Skeletal muscle satellite cell (primary cell): ENCODE results near the gene SCAND1.

ENCODE experiments used
- H3K27me3 ChIP-seq: 2 replicates; pipeline ENCODE4 v1.7.0; 2013; ENCODE audit warnings: low read length; ENCODE audit not compliant: control insufficient read depth, insufficient read depth
- H3K36me3 ChIP-seq: 2 replicates; pipeline ENCODE4 v1.7.0; 2013; ENCODE audit warnings: mild to moderate bottlenecking, control low read depth, low read length; ENCODE audit not compliant: insufficient read depth
- H3K4me1 ChIP-seq: 2 replicates; pipeline ENCODE4 v1.7.0; 2013; ENCODE audit warnings: low read length; ENCODE audit not compliant: control insufficient read depth, insufficient read depth
- H3K4me2 ChIP-seq: 2 replicates; pipeline ENCODE4 v1.7.0; 2013; ENCODE audit warnings: mild to moderate bottlenecking, low read length
- H3K4me3 ChIP-seq: 2 replicates; pipeline ENCODE4 v1.7.0; 2013; ENCODE audit warnings: low read length
- H3K9ac ChIP-seq: 2 replicates; pipeline ENCODE4 v1.7.0; 2013; ENCODE audit warnings: mild to moderate bottlenecking, low read depth, low read length, moderate library complexity
- H3K9me3 ChIP-seq: replicated peaks from 2 replicates; pipeline ENCODE4 v1.7.0; 2013; ENCODE audit warnings: mild to moderate bottlenecking, control low read depth, low read length

SCAND1 gene

GRCh38 chr20:35934050-35934449 lies 20.3 kb downstream of the SCAND1 start:
- Histone ChIP-seq H3K4me2 (no peak overlapping the region), H3K9me3 (no peaks in the 10 kb centered on the region), H3K36me3 (peaks cover 22% of the 10 kb centered on the region), H3K9ac (no peak overlapping the region), H3K27me3 (no peaks in the 10 kb centered on the region), H3K4me1 (peaks cover 7% of the 10 kb centered on the region), H3K4me3 (no peak overlapping the region)

GRCh38 chr20:35929301-35929700 lies 25.0 kb downstream of the SCAND1 start:
- no peaks in the 10 kb centered on the region for H3K4me1 ChIP-seq
- no peaks in the 10 kb centered on the region for H3K27me3 ChIP-seq
- H3K4me2 ChIP-seq = no peak overlapping the region
- H3K4me3 ChIP-seq = no peak overlapping the region
- H3K9me3 ChIP-seq = no peaks in the 10 kb centered on the region
- H3K36me3 ChIP-seq = peaks cover 27% of the 10 kb centered on the region
- H3K9ac ChIP-seq = no peak overlapping the region

- no peaks in the 10 kb centered on the region for H3K27me3 ChIP-seq
- H3K4me2 ChIP-seq = no peak overlapping the region
- no peak overlapping the region for H3K9ac ChIP-seq
- H3K36me3 ChIP-seq = peaks cover 24% of the 10 kb centered on the region
- no peaks in the 10 kb centered on the region for H3K4me1 ChIP-seq
- H3K9me3 ChIP-seq = no peaks in the 10 kb centered on the region
- no peak overlapping the region for H3K4me3 ChIP-seq
Measured at GRCh38 chr20:35920523-35920922, 33.8 kb downstream of the SCAND1 start.

- H3K9me3 ChIP-seq = no peaks in the 10 kb centered on the region
- no peak overlapping the region for H3K4me2 ChIP-seq
- no peaks in the 10 kb centered on the region for H3K27me3 ChIP-seq
- no peak overlapping the region for H3K9ac ChIP-seq
- H3K4me3 ChIP-seq = no peak overlapping the region
- H3K36me3 ChIP-seq = peaks cover 38% of the 10 kb centered on the region
- no peaks in the 10 kb centered on the region for H3K4me1 ChIP-seq
Measured at GRCh38 chr20:35918021-35918420, 36.3 kb downstream of the SCAND1 start.

GRCh38 chr20:35917077-35917476 lies 37.2 kb downstream of the SCAND1 start:
- no peak overlapping the region for H3K4me3 ChIP-seq
- no peak overlapping the region for H3K4me2 ChIP-seq
- no peaks in the 10 kb centered on the region for H3K4me1 ChIP-seq
- no peak overlapping the region for H3K9ac ChIP-seq
- H3K9me3 ChIP-seq = no peaks in the 10 kb centered on the region
- peaks cover 43% of the 10 kb centered on the region for H3K36me3 ChIP-seq
- no peaks in the 10 kb centered on the region for H3K27me3 ChIP-seq

- Histone ChIP-seq H3K36me3 (peaks cover 27% of the 10 kb centered on the region), H3K9me3 (no peaks in the 10 kb centered on the region), H3K27me3 (no peaks in the 10 kb centered on the region), H3K4me3 (no peak overlapping the region), H3K4me2 (no peak overlapping the region), H3K4me1 (no peaks in the 10 kb centered on the region), H3K9ac (no peak overlapping the region)
Measured at GRCh38 chr20:35912881-35913280, 41.4 kb downstream of the SCAND1 start.

- H3K27me3 ChIP-seq = no peaks in the 10 kb centered on the region
- peaks cover 3% of the 10 kb centered on the region for H3K4me1 ChIP-seq
- no peak overlapping the region for H3K9ac ChIP-seq
- H3K36me3 ChIP-seq = peaks cover 28% of the 10 kb centered on the region
- no peak overlapping the region for H3K4me3 ChIP-seq
- H3K9me3 ChIP-seq = no peaks in the 10 kb centered on the region
- no peak overlapping the region for H3K4me2 ChIP-seq
Measured at GRCh38 chr20:35910254-35910653, 44.0 kb downstream of the SCAND1 start.

- peaks cover 31% of the 10 kb centered on the region for H3K36me3 ChIP-seq
- H3K4me2 ChIP-seq = no peak overlapping the region
- H3K9ac ChIP-seq = no peak overlapping the region
- no peak overlapping the region for H3K4me3 ChIP-seq
- H3K4me1 ChIP-seq = peaks cover 3% of the 10 kb centered on the region
- H3K9me3 ChIP-seq = no peaks in the 10 kb centered on the region
- H3K27me3 ChIP-seq = no peaks in the 10 kb centered on the region
Measured at GRCh38 chr20:35909796-35910195, 44.5 kb downstream of the SCAND1 start.

- Histone ChIP-seq H3K27me3 (no peaks in the 10 kb centered on the region), H3K4me3 (no peak overlapping the region), H3K9me3 (no peaks in the 10 kb centered on the region), H3K36me3 (peaks cover 28% of the 10 kb centered on the region), H3K4me2 (no peak overlapping the region), H3K9ac (no peak overlapping the region), H3K4me1 (peaks cover 3% of the 10 kb centered on the region)
Measured at GRCh38 chr20:35909176-35909575, 45.1 kb downstream of the SCAND1 start.

- H3K9ac ChIP-seq = no peak overlapping the region
- H3K36me3 ChIP-seq = peaks cover 17% of the 10 kb centered on the region
- no peaks in the 10 kb centered on the region for H3K27me3 ChIP-seq
- peaks cover 3% of the 10 kb centered on the region for H3K4me1 ChIP-seq
- no peaks in the 10 kb centered on the region for H3K9me3 ChIP-seq
- no peak overlapping the region for H3K4me3 ChIP-seq
- no peak overlapping the region for H3K4me2 ChIP-seq
Measured at GRCh38 chr20:35908007-35908406, 46.3 kb downstream of the SCAND1 start.

GRCh38 chr20:35907017-35907701 lies 47.1 kb downstream of the SCAND1 start:
- Histone ChIP-seq H3K4me1 (peaks cover 7% of the 10 kb centered on the region), H3K4me3 (no peak overlapping the region), H3K27me3 (no peaks in the 10 kb centered on the region), H3K9me3 (no peaks in the 10 kb centered on the region), H3K4me2 (no peak overlapping the region), H3K9ac (no peak overlapping the region), H3K36me3 (peaks cover 13% of the 10 kb centered on the region)

- Histone ChIP-seq H3K36me3 (peaks cover 13% of the 10 kb centered on the region), H3K27me3 (no peaks in the 10 kb centered on the region), H3K9ac (no peak overlapping the region), H3K4me3 (no peak overlapping the region), H3K4me1 (peaks cover 16% of the 10 kb centered on the region), H3K9me3 (no peaks in the 10 kb centered on the region), H3K4me2 (no peak overlapping the region)
Measured at GRCh38 chr20:35904982-35905663, 49.2 kb downstream of the SCAND1 start.
